Vagina (tissue), 2 donors: Measurements from ENCODE around the gene ATF7IP2.

Experiments used
- CTCF ChIP-seq, 3 experiments: fragments of 450-650 bp in 2 of 3; fragments of 200-600 bp in 1 of 3; sonication (generic) in 1 of 3; IDR thresholded peaks; one replicate each; pipeline ENCODE4 v1.5.1; 2017 to 2019; ENCODE audit warnings: antibody characterized with exemption in 3 of 3, mild to moderate bottlenecking in 2 of 3, moderate library complexity in 2 of 3
- POLR2A ChIP-seq, 2 donors: fragments of 450-650 bp; IDR thresholded peaks; one replicate each; pipeline ENCODE4 v1.6.1; 2017; ENCODE audit warnings: antibody characterized with exemption in 2 of 2, mild to moderate bottlenecking in 2 of 2, moderate library complexity in 2 of 2

GRCh38 chr16:10526962-10527361 lies 141.1 kb downstream of the ATF7IP2 start:
- TF ChIP-seq CTCF (IDR thresholded peaks at IDR 0.05) (no peak), POLR2A (IDR thresholded peaks at IDR 0.05) (no peak)
